Omental fat pad (tissue), 4 donors: ENCODE data around the gene CCDC88A. TPM values are rescaled to one million over a fixed set of nuclear protein-coding genes. Genes with fewer than 3 reads are reported as not detected.
"Not testable (repeated sequence)": the region's sequence is repeated elsewhere in the genome, so short reads cannot be mapped to it uniquely, and the experiment has no call there.

Source experiments
- ATAC-seq: fragments of 150-250 bp; one replicate; pipeline ENCODE4 v1.9.1; 2016; ENCODE audit warnings: mild to moderate bottlenecking, moderate library complexity; ENCODE audit not compliant: low FRiP score
- DNase-seq: peaks from one replicate; pipeline ENCODE4 v3.0.0-alpha.2; 2019; ENCODE audit warnings: low spot score
- CTCF ChIP-seq, 3 donors: fragments of 450-650 bp; IDR thresholded peaks; one replicate each; pipeline ENCODE4 v1.5.1; 2016 to 2017; ENCODE audit warnings: antibody characterized with exemption in 3 of 3, mild to moderate bottlenecking in 3 of 3, moderate library complexity in 2 of 3
- total RNA-seq, 4 donors: library from RNA; depleted of rRNA; stranded (reverse); fragments of >200 nt; gene quantifications; one replicate each; pipeline ENCODE4 v1.1.0, GENCODE V29; 2016

The CCDC88A gene
- total RNA-seq, 4 donors from 2014 or later, result 38.0 to 141 (median 64.3) TPM

- TF ChIP-seq CTCF (IDR thresholded peaks at IDR 0.05), result no peak
- ATAC-seq, result no peak
- DNase-seq, result no peak
These were observed 19.3 kb downstream of the CCDC88A start for GRCh38 chr2:55400332-55400731.

DNA sequence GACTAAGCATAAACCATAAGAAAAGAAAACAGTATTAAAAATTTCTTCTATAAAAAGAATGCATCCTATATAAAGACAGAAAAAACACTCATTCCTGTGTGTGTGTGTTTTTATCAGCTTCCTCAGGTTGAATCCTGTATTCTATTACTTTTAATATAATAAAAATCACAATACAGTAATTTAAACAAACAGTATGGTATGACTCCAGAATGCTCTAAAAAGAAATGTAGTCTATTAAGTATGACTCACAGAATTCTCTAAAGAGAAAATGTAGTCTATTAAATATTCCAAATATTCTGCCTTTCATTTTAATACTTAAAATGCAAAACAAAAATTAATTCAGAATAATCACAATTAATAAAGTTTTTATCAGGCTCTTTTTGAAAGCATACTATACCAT is 19.8 kb downstream of the CCDC88A start:
- TF ChIP-seq CTCF (IDR thresholded peaks at IDR 0.05), result no peak
- ATAC-seq (no peak), DNase-seq (no peak)

DNA sequence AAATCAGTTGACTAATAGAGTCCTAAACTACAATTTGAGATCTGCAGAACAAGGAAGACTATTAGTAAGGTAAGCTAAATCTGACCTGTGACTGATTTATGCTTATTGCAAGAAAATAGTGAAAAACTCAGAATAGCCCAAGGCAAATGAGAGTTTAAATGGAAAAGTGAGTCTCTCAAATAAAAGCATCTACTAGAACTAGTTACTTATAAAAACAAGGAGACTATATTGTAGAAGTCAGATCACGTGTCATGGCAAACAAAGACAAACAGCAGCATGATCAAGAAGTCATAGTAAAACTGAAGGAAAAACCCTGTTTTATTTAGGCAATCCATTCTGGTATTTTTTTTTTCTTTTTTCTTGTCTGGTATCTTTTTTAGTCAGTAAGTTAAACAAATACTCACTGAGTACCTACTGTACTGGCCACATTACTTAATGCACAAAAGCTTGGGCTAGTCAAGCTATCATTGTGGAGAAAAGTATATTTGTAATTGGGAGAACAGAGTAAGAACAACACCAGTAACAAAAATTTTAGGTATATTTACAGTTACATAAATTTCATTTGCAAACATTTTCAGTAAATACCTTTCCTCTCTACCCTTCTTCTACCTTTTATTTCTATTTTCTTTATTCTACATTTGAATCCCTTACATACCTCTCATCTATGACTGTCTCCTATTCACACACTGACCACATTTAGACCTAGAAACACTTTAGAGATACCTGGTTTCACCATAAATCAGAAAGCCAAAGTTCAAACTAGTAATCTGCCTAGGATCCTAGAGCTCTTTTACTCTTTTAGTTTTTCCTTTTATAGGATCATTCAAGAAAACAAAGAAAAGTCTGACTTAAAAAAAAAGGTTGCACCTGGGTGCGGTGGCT is 23.7 kb downstream of the CCDC88A start:
- no peak for TF ChIP-seq CTCF (IDR thresholded peaks at IDR 0.05)
- ATAC-seq (no peak), DNase-seq (no peak)

- no peak for DNase-seq
- ATAC-seq, result no peak
- no peak for TF ChIP-seq CTCF (IDR thresholded peaks at IDR 0.05)
These were observed 27.9 kb downstream of the CCDC88A start for GRCh38 chr2:55391615-55392242.

- no peak for TF ChIP-seq CTCF (IDR thresholded peaks at IDR 0.05)
- no peak for ATAC-seq
These were observed 28.5 kb downstream of the CCDC88A start for GRCh38 chr2:55391155-55391554.

DNA sequence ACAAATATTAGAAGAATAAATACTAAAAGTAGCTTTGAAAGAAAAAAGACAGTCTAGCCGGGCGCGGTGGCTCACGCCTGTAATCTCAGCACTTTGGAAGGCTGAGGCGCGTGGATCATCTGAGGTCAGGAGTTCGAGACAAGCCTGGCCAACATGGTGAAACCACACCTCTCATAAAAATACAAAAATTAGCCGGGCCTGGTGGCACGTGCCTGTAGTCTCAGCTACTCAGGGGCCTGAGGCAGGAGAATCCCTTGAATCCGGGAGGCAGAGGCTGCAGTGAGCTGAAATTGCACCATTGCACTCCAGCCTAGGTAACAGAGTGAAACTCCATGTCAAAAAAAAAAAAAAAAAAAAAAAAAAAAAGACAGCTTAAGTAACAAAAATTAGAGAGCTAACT is 34.1 kb downstream of the CCDC88A start:
- not testable (repeated sequence) for ATAC-seq, DNase-seq

More at GRCh38 chr2:55391155-55391554, 28.5 kb downstream of the CCDC88A start:
- no peak for DNase-seq

GRCh38 chr2:55384786-55385185 is 34.9 kb downstream of the CCDC88A start:
- ATAC-seq, result no peak
- no peak for TF ChIP-seq CTCF (IDR thresholded peaks at IDR 0.05)
- DNase-seq, result no peak
